SJSA1 (cell line): ENCODE measurements around the gene MAP3K12. TPM values are rescaled to one million over a fixed set of nuclear protein-coding genes. Genes with fewer than 3 reads are reported as not detected.

Source experiments
- DNase-seq, 2 experiments: peaks; one replicate each; pipeline ENCODE4 v3.0.0-alpha.2; 2015 to 2020; ENCODE audit warnings: low spot score in 2 of 2, low read depth in 1 of 2
- H3K27ac ChIP-seq: fragments of 250-450 bp; sonication (Bioruptor Pico); 2 replicates; pipeline ENCODE4 v1.5.1; 2020; ENCODE audit warnings: mild to moderate bottlenecking, moderate library complexity
- H3K27me3 ChIP-seq: fragments of 250-450 bp; sonication (Bioruptor Pico); replicated peaks from 2 replicates; pipeline ENCODE4 v1.5.1; 2020; ENCODE audit warnings: mild to moderate bottlenecking, moderate library complexity
- H3K36me3 ChIP-seq: fragments of 250-450 bp; sonication (Bioruptor Pico); 2 replicates; pipeline ENCODE4 v1.5.1; 2020; ENCODE audit warnings: mild to moderate bottlenecking
- H3K4me1 ChIP-seq: fragments of 250-450 bp; sonication (Bioruptor Pico); replicated peaks from 2 replicates; pipeline ENCODE4 v1.6.1; 2021; ENCODE audit warnings: mild to moderate bottlenecking
- H3K4me3 ChIP-seq: fragments of 250-450 bp; sonication (Bioruptor Pico); 2 replicates; pipeline ENCODE4 v1.5.1; 2020; ENCODE audit warnings: mild to moderate bottlenecking
- H3K9me3 ChIP-seq: fragments of 250-450 bp; sonication (Bioruptor Pico); replicated peaks from 2 replicates; pipeline ENCODE4 v1.5.1; 2020; ENCODE audit warnings: mild to moderate bottlenecking
- total RNA-seq: library from RNA; depleted of rRNA; stranded (reverse); fragments of >200 nt; shearing (Covaris generic); gene quantifications from 2 replicates; pipeline ENCODE4 v1.2.3, GENCODE V29; 2014

Gene MAP3K12
- total RNA-seq, 1 experiment from 2014 or later: 6.7 TPM

- peak in 1 of 2 experiments; percentile 72 for DNase-seq
- Histone ChIP-seq H3K4me1 (peaks cover 25% of the 10 kb centered on the region), H3K9me3 (no peaks in the 10 kb centered on the region), H3K27me3 (no peaks in the 10 kb centered on the region), H3K4me3 (no peak overlapping the region), H3K27ac (peak overlapping the region; percentile 2; the same call in 1 of the 2 replicates), H3K36me3 (peaks cover 35% of the 10 kb centered on the region)
Observed at GRCh38 chr12:53505086-53505485, 5.8 kb upstream of the MAP3K12 start.

GRCh38 chr12:53504004-53504920 lies 5.0 kb upstream of the MAP3K12 start:
- H3K4me1 ChIP-seq: peaks cover 30% of the 10 kb centered on the region
- no peaks in the 10 kb centered on the region for H3K9me3 ChIP-seq
- peaks cover 35% of the 10 kb centered on the region for H3K36me3 ChIP-seq
- H3K4me3 ChIP-seq: no peak overlapping the region
- no peaks in the 10 kb centered on the region for H3K27me3 ChIP-seq
- no peak overlapping the region for H3K27ac ChIP-seq
- DNase-seq: no peak

GRCh38 chr12:53502983-53503728 lies 3.9 kb upstream of the MAP3K12 start:
- DNase-seq: no peak
- Histone ChIP-seq H3K36me3 (peaks cover 35% of the 10 kb centered on the region), H3K27ac (no peak overlapping the region), H3K27me3 (no peaks in the 10 kb centered on the region), H3K4me1 (peaks cover 33% of the 10 kb centered on the region), H3K4me3 (no peak overlapping the region), H3K9me3 (no peaks in the 10 kb centered on the region)

DNA sequence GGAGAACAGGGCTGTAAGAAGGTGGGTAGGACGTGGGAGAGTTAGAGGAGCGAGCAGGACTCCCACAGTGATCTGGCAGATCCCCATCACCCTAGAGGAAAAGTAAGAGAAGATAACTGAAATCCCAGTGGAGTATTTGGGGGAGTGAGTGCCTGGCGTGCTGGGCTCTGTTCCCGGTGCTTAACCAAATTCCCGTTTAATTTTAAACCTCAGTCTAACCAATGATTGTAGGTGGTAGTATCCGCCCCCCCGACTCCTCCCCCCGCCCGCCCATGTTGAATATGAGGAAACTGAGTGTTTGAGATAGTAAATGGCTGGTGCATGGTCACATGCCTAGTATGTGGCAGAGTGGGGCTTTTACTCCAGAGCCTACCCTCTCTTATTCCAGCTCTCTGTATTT lies 3.1 kb upstream of the MAP3K12 start:
- Histone ChIP-seq H3K36me3 (peaks cover 35% of the 10 kb centered on the region), H3K27ac (no peak overlapping the region), H3K9me3 (no peaks in the 10 kb centered on the region), H3K4me3 (peak overlapping the region; percentile 66; the same call in 1 of the 2 replicates), H3K27me3 (no peaks in the 10 kb centered on the region), H3K4me1 (peaks cover 33% of the 10 kb centered on the region)
- DNase-seq: no peak

GRCh38 chr12:53501615-53502181 lies 2.4 kb upstream of the MAP3K12 start:
- Histone ChIP-seq H3K4me1 (peaks cover 33% of the 10 kb centered on the region), H3K9me3 (no peaks in the 10 kb centered on the region), H3K36me3 (peaks cover 29% of the 10 kb centered on the region), H3K4me3 (peak overlapping the region; percentile 66), H3K27me3 (no peaks in the 10 kb centered on the region), H3K27ac (peak overlapping the region; percentile 84)
- DNase-seq: no peak

DNA sequence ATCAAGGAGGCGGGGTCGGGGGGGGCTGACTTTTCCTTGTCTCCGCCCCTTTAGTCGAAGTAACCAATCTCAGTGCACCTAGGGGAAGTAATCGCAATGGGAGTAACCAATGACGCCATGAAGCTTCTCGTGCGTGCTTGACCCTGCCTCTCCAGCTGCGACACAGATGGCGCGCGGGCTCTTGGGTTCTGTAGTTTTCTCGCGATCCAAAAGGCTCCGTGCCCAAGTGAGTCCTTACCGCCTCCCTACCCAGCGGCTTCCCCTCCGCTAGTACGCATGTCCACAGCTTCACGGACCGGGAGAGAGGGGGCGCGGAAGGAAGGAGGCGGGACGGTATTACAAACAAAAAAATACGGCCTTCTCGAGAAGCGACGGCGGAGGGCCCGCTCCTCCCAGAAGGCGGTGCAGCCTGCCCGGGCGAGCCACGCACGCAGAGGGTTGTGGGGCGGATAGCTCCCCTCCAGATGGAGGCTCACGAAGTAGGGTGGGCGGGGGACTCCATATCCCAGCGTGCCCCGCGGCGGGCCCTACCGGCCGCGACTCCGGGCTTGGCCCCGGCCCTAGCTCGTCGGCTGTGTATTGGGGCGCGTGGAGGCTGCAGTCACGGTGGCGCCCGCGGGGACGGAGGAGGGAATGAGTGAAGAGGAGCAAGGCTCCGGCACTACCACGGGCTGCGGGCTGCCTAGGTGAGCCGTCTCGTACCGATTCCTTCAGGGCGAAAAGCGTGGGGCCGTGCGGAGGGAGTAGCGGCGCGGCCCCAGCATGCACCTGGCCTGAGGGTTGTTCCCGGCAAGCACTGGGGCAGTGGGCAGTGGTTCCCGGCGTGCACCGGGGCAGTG lies 1.7 kb upstream of the MAP3K12 start, which contains the start of gene TARBP2:
Gene TARBP2, plus strand, starts transcription at position 508 of the 839 bp plus-strand sequence. Its CDS starts 126 bp downstream, at position 634.
- peak; percentile 98 to 99 for DNase-seq
- Histone ChIP-seq H3K9me3 (no peaks in the 10 kb centered on the region), H3K4me1 (peaks cover 33% of the 10 kb centered on the region)

DNA sequence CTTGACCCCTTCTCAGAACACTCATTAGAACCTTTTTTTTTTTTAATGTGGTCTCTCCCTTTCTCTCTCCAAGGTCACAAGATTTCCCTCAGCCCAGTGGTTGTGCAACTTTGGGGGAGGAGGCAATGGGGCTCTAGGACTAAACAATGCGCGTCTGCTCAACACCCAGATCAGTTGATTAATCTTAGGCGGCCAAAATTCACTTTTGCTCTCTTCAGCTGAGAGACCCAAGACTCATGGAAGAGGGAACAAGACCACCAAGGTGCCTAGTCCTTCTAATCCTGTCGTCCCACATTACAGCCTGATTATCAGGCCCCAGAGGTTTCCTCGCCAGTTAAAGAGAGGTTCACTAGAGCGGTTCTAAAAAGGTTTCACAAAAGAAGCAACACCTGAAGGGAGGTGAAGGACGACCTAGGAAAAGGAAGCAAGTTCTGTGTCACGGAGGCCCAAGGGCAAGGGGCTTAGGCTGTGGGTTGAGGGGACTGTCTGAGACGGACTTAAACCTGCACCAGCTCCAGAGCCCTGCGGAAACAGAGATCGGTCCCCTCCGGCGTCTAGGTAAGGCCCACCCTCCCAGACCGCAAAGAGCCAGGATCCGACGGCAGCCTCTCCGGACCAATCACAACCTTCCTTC lies 1.0 kb upstream of the MAP3K12 start:
- no peaks in the 10 kb centered on the region for H3K27me3 ChIP-seq
- peak overlapping the region; percentile 10 for H3K27ac ChIP-seq
- H3K36me3 ChIP-seq: peaks cover 15% of the 10 kb centered on the region
- H3K4me1 ChIP-seq: peaks cover 27% of the 10 kb centered on the region
- DNase-seq: no peak
- no peaks in the 10 kb centered on the region for H3K9me3 ChIP-seq
- peak overlapping the region; percentile 66 for H3K4me3 ChIP-seq

More for the DNA sequence above, 1.7 kb upstream of the MAP3K12 start, which contains the start of gene TARBP2:
- H3K36me3 ChIP-seq: peaks cover 22% of the 10 kb centered on the region
- H3K27me3 ChIP-seq: no peaks in the 10 kb centered on the region
- H3K4me3 ChIP-seq: peak within 1 kb of the TSS; percentile 66
- H3K27ac ChIP-seq: peak within 1 kb of the TSS; percentile 84

GRCh38 chr12:53498235-53498630 lies 1.0 kb downstream of the MAP3K12 start:
- no peaks in the 10 kb centered on the region for H3K36me3 ChIP-seq
- no peaks in the 10 kb centered on the region for H3K9me3 ChIP-seq
- no peaks in the 10 kb centered on the region for H3K27me3 ChIP-seq
- no peak overlapping the region for H3K27ac ChIP-seq
- DNase-seq: no peak
- no peak overlapping the region for H3K4me3 ChIP-seq
- H3K4me1 ChIP-seq: peaks cover 24% of the 10 kb centered on the region

DNA sequence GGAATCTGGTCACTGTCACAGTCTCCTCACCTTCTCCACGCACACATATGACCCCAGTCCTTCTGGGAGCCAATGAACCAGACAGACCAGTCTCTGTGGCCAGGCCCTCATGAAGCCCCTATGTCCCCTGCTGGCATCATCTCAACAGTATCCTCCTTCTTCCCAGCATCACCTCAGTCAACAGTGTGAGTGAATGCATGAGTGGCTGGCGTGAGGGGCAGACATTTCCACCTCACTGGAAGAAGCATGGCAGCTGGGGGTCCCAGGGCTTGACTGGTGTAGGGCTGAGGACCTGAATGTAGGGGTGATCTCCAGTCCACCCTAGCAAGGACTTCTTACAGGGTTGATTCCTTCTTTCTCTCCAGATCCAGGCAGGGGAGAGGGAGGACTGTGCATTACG lies 1.8 kb downstream of the MAP3K12 start:
- Histone ChIP-seq H3K4me3 (no peak overlapping the region), H3K27ac (no peak overlapping the region), H3K4me1 (peaks cover 27% of the 10 kb centered on the region), H3K27me3 (no peaks in the 10 kb centered on the region), H3K9me3 (no peaks in the 10 kb centered on the region), H3K36me3 (no peaks in the 10 kb centered on the region)
- DNase-seq: no peak

GRCh38 chr12:53496752-53497032 lies 2.6 kb downstream of the MAP3K12 start:
- no peak overlapping the region for H3K4me3 ChIP-seq
- H3K27ac ChIP-seq: no peak overlapping the region
- no peak for DNase-seq
- H3K36me3 ChIP-seq: no peaks in the 10 kb centered on the region
- no peaks in the 10 kb centered on the region for H3K9me3 ChIP-seq
- H3K27me3 ChIP-seq: no peaks in the 10 kb centered on the region
- H3K4me1 ChIP-seq: peaks cover 25% of the 10 kb centered on the region

GRCh38 chr12:53495903-53496751 lies 3.1 kb downstream of the MAP3K12 start:
- Histone ChIP-seq H3K9me3 (no peaks in the 10 kb centered on the region), H3K36me3 (no peaks in the 10 kb centered on the region), H3K27ac (no peak overlapping the region), H3K27me3 (no peaks in the 10 kb centered on the region), H3K4me1 (peaks cover 21% of the 10 kb centered on the region), H3K4me3 (no peak overlapping the region)
- no peak for DNase-seq
